HG02938 (cell line): ENCODE measurements around the gene ZNF579.
"Not testable (repeated sequence)": the region's sequence is repeated elsewhere in the genome, so short reads cannot be mapped to it uniquely, and the experiment has no call there.

Experiments
- ATAC-seq: cut with Tn5 transposase; IDR thresholded peaks from one replicate; pipeline ENCODE4 v1.9.1; 2021; ENCODE audit warnings: mild to moderate bottlenecking, moderate library complexity; ENCODE audit not compliant: unreplicated experiment

The ZNF579 gene

DNA sequence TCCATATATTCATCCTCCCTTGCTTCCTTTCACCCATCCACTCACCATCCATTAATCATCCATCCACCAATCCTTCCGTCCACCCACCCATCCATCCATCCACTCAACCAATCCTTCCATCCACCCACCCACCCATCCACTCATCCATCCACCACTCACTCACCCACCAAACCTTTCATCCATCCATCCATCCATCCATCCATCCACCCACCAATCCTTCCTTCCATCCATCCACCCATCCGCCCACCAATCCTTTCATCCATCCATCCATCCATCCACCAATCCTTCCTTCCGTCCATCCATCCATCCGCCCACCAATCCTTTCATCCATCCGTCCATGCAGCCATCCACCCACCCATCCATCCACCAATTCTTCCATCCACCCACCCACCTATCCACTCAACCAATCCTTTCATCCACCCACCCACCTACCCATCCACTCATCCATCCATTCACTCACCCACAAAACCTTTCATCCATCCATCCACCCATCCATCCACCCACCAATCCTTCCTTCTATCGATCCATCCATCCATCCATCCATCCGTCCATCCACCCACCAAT, 38.3 kb downstream of the ZNF579 start:
- no peak for ATAC-seq

- no peak for ATAC-seq
Observed at GRCh38 chr19:55541091-55541490, 39.6 kb downstream of the ZNF579 start.

DNA sequence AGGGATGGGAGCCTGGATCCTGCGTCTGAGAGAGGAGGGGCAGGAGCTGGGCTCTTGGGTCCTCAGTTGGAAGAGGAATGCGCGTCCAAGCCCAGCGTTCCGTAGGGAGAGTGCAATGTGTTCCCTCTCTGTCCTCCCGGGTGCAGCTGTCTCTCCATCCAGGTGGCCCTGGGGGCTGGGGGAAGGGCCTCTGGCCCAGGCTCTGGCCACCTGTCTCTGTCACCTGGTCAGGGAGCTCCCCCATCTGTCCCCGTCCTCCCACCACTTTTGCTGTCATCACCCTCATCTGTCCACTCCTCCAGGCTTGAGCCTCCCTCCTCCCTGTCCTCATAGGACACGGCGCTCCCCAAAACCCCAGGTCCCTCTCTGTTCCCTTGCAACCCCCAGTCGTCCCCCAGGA, 40.0 kb downstream of the ZNF579 start:
- ATAC-seq, result no peak

- no peak for ATAC-seq
Observed at GRCh38 chr19:55539090-55539984, 41.3 kb downstream of the ZNF579 start.

- ATAC-seq, result no peak
Observed at GRCh38 chr19:55538132-55538531, 42.5 kb downstream of the ZNF579 start.

DNA sequence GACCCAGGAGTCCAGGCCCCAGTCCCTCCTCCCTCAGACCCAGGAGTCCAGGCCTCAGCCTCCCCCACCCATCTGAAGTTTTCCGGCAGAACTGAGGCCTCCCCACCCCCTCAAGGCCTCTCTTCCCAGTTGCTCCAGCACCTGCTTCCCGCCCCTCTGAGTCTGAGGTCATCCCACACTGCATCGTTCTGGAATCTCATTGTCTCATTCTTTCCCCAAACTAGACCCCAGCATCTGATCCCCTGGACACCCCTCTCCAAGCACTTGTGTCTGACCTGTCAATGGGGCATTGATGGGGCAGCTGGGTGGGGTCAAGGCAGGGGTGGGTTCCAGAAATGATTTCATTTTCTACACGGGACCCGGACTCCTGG, 42.9 kb downstream of the ZNF579 start:
- ATAC-seq, result no peak

DNA sequence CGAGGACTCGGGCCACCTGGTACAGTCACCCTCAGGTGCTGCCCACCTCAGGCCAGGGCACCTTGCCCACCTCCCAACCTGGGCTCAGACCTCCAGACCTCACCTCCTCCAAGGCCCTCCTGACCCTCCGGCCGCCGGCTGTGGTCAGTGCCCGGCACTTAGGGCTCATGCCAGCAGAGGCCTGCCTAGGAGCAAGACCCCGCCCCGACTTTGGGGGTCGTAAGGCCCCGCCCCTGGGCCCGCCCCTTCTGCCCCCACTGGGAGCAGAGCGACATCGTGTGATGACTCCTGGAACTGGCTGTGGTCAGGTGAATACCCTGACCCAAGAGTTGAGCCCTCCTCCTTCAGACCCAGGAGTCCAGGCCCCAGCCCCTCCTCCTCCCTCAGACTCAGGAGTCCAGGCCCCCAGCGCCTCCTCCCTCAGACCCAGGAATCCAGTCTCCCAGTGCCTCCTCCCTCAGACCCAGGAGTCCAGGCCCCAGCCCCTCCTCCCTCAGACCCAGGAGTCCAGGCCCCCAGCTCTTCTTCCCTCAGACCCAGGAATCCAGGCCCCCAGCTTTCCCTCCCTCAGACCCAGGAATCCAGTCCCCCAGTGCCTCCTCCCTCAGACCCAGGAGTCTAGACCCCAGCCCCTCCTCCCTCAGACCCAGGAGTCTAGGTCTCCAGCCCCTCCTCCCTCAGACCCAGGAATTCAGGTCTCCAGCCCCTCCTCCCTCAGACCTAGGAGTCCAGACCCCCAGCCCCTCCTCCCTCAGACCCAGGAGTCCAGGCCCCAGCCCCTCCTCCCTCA, 43.5 kb downstream of the ZNF579 start, which contains the start of gene SBK2:
Gene SBK2, minus strand, starts transcription at position 183 of the 790 bp plus-strand sequence. CDS start 839 bp downstream, outside the sequence.
- ATAC-seq, result no peak

GRCh38 chr19:55536366-55536765, 44.3 kb downstream of the ZNF579 start:
- no peak for ATAC-seq

DNA sequence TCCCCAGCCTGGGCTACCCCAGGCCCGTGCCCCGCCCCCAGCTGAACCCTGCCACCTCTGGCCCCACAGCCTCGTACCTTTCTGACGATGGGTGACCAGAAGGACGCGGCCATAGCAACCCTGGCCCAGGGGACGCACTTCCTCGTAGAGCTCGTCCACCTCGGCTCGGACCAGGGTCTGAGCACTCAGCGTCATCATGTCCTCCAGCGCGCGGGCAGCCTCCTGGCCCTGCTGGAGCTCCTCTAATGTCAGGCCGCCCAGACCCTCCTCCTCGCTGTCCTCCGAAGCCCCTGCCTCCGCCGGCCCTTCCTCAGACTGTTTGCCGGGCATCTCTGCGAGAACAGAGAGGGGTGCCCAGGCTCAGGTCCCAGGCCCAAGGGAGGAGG, 44.7 kb downstream of the ZNF579 start:
- ATAC-seq, result no peak

- ATAC-seq, result no peak
Observed at GRCh38 chr19:55535173-55535964, 45.3 kb downstream of the ZNF579 start.

DNA sequence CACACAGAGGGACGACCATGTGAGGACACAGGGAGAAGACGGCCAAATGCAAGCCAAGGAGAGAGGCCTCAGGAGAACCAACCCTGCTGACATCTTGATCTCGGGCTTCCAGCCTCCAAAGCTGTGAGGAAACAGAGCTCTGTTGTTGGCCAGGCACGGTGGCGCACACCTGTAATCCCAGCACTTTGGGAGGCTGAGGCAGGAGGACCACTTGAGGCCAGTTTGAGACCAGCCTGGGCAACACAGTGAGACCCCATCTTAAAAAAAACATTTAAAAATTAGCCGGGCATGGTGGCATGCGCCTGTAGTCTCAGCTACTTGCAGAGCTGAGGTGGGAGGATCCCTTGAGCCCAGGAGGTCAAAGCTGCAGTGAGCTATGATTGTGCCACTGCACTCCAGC, 46.4 kb downstream of the ZNF579 start:
- ATAC-seq, result not testable (repeated sequence)

GRCh38 chr19:55530996-55531395, 49.7 kb downstream of the ZNF579 start:
- no peak for ATAC-seq

DNA sequence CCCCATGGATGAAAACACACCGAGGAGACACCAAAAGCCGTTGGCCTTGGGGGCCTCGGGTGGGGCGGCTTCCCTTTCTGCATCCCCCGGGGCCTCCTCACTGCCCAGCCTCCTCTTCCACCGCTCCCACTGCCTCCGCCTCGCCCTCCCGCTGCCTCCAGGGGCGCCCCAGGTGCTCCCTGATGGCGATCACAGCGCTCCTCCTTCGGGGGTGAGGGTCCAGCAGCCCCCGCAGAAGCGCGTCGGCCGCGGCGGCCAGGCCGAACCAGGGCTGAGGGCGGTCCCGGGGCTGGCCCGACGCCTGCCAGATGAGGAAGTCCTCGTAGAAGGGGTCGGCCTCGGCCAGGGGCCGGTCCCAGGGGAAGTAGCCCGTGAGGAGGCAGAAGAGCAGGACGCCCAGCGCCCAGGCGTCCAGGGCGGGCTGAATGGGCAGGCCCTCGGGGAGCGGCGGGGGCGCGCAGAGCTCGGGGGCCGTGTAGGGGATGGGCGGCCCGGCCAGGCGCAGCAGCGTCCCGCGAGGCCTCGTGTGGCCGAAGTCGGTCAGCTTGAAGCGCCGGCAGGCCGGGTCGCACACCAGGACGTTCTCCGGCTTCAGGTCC, 50.9 kb downstream of the ZNF579 start:
- ATAC-seq, result no peak

- no peak for ATAC-seq
Observed at GRCh38 chr19:55528030-55528803, 52.4 kb downstream of the ZNF579 start.

- no peak for ATAC-seq
Observed at GRCh38 chr19:55527197-55528029, 53.2 kb downstream of the ZNF579 start.
